IMR-90 (cell line): ENCODE results near the gene ZNF776.

Experiments
- CHD1 ChIP-seq: IDR thresholded peaks from 2 replicates; pipeline ENCODE4 v1.6.1; 2012; ENCODE audit warnings: low read depth, low read length, improper control_type of control experiment
- ELK1 ChIP-seq: fragments of 150-350 bp; IDR thresholded peaks from 2 replicates; pipeline ENCODE4 v1.6.1; 2016; ENCODE audit warnings: low read depth, mild to moderate bottlenecking, low read length, moderate library complexity, borderline replicate concordance
- FOS ChIP-seq: fragments of 150-350 bp; IDR thresholded peaks from 2 replicates; pipeline ENCODE4 v1.6.1; 2016; ENCODE audit warnings: low read depth, low read length
- MAFK ChIP-seq: IDR thresholded peaks from 2 replicates; pipeline ENCODE4 v1.6.1; 2012; ENCODE audit warnings: low read depth, low read length, improper control_type of control experiment
- MAZ ChIP-seq: IDR thresholded peaks from 2 replicates; pipeline ENCODE4 v1.6.1; 2012; ENCODE audit warnings: low read depth, mild to moderate bottlenecking, low read length, improper control_type of control experiment, moderate library complexity, borderline replicate concordance
- MXI1 ChIP-seq: IDR thresholded peaks from 2 replicates; pipeline ENCODE4 v1.6.1; 2012; ENCODE audit warnings: low read depth, mild to moderate bottlenecking, low read length, moderate library complexity, borderline replicate concordance
- NFE2L2 ChIP-seq: fragments of 150-350 bp; IDR thresholded peaks from 2 replicates; pipeline ENCODE4 v1.6.1; 2016; ENCODE audit warnings: low read depth, mild to moderate bottlenecking, low read length
- POLR2A ChIP-seq: IDR thresholded peaks from 2 replicates; pipeline ENCODE4 v1.6.1; 2012; ENCODE audit warnings: mild to moderate bottlenecking, low read depth, low read length
- RAD21 ChIP-seq: IDR thresholded peaks from 2 replicates; pipeline ENCODE4 v1.6.1; 2012; ENCODE audit warnings: low read length, improper control_type of control experiment
- SMC3 ChIP-seq: fragments of 150-350 bp; IDR thresholded peaks from 2 replicates; pipeline ENCODE4 v1.6.1; 2016; ENCODE audit warnings: low read depth, mild to moderate bottlenecking, antibody characterized with exemption, low read length, moderate library complexity
- TF ChIP-seq, protein P1 (sequence below): conservative IDR thresholded peaks from 2 replicates; pipeline ENCODE4 v1.5.1; 2012; ENCODE audit warnings: mild to moderate bottlenecking, low read depth, low read length, improper control_type of control experiment

DNA sequence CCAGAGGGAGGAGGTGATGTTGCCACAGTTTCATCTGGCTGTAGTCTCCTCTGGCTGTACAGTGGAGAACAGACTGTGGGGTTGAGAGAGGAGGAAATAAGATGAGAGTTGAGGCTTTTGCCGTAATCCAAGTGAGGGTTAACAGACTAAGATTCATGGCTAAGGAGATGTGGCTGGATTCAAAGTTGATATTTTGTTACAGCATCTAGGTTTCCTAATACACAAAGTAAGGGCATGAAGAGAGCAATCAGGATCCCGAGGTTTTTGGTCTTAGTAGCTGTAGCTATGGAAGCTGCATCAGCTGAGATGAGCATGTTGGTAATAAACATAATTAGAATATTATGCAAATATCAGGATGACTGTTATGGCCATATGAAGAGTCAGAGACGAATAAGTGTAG lies 1.4 kb downstream of the ZNF776 start:
- TF ChIP-seq, protein P1, sequence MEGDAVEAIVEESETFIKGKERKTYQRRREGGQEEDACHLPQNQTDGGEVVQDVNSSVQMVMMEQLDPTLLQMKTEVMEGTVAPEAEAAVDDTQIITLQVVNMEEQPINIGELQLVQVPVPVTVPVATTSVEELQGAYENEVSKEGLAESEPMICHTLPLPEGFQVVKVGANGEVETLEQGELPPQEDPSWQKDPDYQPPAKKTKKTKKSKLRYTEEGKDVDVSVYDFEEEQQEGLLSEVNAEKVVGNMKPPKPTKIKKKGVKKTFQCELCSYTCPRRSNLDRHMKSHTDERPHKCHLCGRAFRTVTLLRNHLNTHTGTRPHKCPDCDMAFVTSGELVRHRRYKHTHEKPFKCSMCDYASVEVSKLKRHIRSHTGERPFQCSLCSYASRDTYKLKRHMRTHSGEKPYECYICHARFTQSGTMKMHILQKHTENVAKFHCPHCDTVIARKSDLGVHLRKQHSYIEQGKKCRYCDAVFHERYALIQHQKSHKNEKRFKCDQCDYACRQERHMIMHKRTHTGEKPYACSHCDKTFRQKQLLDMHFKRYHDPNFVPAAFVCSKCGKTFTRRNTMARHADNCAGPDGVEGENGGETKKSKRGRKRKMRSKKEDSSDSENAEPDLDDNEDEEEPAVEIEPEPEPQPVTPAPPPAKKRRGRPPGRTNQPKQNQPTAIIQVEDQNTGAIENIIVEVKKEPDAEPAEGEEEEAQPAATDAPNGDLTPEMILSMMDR = no peak
- no peak for TF ChIP-seq MAZ
- TF ChIP-seq NFE2L2 = no peak
- TF ChIP-seq POLR2A = no peak
- TF ChIP-seq ELK1 = no peak
- no peak for TF ChIP-seq SMC3
- TF ChIP-seq CHD1 = no peak
- no peak for TF ChIP-seq MAFK
- TF ChIP-seq MXI1 = no peak
- no peak for TF ChIP-seq RAD21
- no peak for TF ChIP-seq FOS
